Measurements from ENCODE around the gene CALM1.

CALM1 gene

GRCh38 chr14:90424075-90424474 is 27.2 kb downstream of the CALM1 start:
- no peak for DNase-seq (ENCODE audit: low spot score)
- TF ChIP-seq, protein P1, sequence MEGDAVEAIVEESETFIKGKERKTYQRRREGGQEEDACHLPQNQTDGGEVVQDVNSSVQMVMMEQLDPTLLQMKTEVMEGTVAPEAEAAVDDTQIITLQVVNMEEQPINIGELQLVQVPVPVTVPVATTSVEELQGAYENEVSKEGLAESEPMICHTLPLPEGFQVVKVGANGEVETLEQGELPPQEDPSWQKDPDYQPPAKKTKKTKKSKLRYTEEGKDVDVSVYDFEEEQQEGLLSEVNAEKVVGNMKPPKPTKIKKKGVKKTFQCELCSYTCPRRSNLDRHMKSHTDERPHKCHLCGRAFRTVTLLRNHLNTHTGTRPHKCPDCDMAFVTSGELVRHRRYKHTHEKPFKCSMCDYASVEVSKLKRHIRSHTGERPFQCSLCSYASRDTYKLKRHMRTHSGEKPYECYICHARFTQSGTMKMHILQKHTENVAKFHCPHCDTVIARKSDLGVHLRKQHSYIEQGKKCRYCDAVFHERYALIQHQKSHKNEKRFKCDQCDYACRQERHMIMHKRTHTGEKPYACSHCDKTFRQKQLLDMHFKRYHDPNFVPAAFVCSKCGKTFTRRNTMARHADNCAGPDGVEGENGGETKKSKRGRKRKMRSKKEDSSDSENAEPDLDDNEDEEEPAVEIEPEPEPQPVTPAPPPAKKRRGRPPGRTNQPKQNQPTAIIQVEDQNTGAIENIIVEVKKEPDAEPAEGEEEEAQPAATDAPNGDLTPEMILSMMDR (IDR thresholded peaks at IDR 0.05; ENCODE audit: extremely low read depth, missing control alignments): no peak

- no peak for DNase-seq (ENCODE audit: low spot score)
- TF ChIP-seq, protein P1 (IDR thresholded peaks at IDR 0.05; ENCODE audit: extremely low read depth, missing control alignments): no peak
Measured at GRCh38 chr14:90424686-90425372, 28.0 kb downstream of the CALM1 start.

- DNase-seq (ENCODE audit: low spot score): no peak
- TF ChIP-seq, protein P1 (IDR thresholded peaks at IDR 0.05; ENCODE audit: extremely low read depth, missing control alignments): no peak
Measured at GRCh38 chr14:90425373-90425879, 28.6 kb downstream of the CALM1 start.

DNA sequence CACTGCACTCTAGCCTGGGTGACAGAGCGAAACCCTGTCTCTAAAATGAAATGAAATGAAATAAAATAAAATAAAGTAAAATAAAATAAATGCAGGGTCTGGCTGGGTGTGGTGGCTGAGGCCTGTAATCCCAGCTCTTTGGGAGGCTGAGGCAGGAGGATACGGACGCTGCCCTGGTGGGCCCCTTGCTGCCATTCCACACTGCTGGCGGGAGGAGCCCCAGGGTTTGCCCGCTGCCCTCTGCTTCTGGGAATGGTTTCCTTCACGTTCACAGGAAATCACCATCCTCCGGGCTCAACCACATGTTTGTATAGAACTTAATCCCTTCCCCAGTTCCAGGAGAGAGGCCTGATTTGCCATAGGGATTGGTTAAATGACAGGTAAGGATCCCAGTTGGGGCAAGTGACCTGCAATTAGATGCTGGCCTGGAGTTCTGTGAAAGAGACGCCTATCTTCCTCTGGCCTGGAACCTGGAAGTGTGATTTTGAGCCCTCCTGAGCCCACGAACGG is 29.3 kb downstream of the CALM1 start:
- DNase-seq (ENCODE audit: low spot score): no peak
- TF ChIP-seq, protein P1 (IDR thresholded peaks at IDR 0.05; ENCODE audit: extremely low read depth, missing control alignments): no peak

- no peak for DNase-seq (ENCODE audit: low spot score)
- TF ChIP-seq, protein P1 (IDR thresholded peaks at IDR 0.05; ENCODE audit: extremely low read depth, missing control alignments): no peak
Measured at GRCh38 chr14:90426663-90427062, 29.8 kb downstream of the CALM1 start.

DNA sequence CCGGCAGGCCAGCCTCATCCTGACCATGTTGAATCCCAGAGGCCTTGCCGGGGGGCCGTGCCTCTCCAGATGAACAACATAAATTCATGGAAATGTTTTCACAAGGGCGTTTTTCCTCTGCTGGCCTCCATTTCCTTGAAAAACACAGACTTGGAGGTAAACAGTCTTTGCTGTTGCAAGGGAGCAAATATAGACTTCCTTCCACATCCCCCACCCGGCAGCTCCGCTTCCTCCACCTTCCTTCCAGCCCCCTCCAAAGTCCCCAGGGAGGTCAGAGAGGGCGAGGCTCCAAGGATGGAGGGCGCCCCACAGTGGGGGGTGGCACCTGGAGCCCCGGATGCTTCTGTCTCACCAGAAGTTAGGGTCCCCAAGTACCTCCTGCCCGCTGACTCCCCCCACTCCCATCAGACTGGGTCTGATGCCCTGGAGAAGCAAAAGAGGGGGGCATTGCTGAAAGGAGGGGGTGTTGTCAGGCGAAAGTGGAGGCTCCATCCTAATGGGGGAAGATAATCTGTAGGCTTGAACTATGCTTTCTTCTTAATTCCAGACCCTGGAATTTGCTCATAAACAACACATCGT is 31.1 kb downstream of the CALM1 start:
- TF ChIP-seq, protein P1 (IDR thresholded peaks at IDR 0.05; ENCODE audit: extremely low read depth, missing control alignments): no peak
- no peak for DNase-seq (ENCODE audit: low spot score)

DNA sequence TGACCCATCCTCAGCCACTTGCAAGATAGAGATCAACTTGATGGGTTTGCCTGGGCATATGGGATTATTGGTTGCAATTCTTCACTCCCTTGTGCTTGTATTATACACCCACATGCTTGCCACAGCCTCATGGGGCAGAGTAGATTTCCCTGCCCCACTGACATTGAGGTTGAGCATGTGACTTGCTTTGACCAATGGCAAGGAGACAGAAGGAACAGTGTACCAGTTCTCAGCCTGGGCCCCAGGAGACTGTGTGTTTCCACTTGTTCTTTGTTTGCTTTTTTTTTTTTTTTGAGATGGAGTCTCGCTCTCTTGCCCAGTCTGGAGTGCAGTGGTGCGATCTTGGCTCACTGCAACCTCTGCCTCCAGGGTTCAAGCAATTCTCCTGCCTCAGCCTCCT is 31.8 kb downstream of the CALM1 start:
- TF ChIP-seq, protein P1 (IDR thresholded peaks at IDR 0.05; ENCODE audit: extremely low read depth, missing control alignments): no peak
- no peak for DNase-seq (ENCODE audit: low spot score)
